Astrocyte of the hippocampus (primary cell): ENCODE measurements around the gene PGAP6.
"Not testable (repeated sequence)": the region's sequence is repeated elsewhere in the genome, so short reads cannot be mapped to it uniquely, and the experiment has no call there.

Experiments
- DNase-seq: peaks from one replicate; pipeline ENCODE4 v3.0.0; 2011; ENCODE audit warnings: low read depth, low spot score

The PGAP6 gene

DNA sequence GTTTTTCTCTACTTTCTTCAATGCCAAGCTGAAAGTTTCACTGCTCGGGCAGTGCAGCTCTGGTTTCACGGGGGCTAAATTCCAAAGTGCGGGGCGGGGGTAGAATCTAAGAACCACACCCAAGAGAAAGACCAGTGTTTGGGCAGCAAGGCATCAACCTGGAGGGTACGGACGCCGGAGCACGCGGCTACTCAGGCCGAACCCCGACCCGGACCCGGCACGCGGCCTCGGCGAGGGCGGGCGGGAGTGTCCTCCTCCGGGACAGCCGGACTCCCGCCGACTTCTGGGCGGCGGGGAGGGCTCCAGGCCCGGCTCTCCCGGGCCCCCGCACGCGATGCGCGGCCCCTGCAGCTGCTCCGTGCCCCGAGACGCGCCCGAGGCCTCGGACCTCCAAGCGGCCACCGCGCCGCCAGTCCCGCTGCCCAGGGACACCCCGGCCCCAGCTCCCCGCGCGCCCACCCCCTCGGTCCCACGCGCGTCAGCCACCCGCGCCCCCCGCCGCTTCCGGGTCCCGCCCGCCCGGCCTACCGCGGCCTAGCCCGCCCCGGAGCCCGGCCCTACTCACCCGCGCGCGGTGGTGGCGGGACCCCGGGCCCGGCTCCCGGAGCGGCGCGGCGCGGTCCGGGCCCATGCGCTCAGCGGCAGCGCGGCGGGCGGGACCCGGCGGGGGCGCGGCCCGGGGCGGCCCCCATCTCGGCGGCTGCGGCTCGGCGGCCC, 29.8 kb downstream of the PGAP6 start:
- peak; percentile 47 for DNase-seq

DNA sequence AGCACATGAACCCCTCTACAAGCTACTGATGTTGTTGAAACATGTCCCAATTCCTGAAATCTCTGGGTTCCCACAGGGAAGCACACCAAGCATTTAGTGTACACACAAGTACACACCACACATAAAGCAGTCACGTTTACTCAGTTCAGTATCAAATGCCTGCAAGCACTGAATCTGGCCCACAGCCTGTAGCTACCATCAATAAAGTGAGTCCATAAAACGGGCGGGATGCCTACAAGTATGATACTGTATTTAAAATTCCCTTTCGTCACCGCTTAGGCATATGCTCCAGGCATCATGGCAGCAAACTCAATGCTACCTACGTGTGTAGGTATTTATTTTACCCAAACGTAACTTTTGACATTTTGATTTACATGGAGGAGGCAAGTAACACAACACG, 31.6 kb downstream of the PGAP6 start:
- no peak for DNase-seq

DNA sequence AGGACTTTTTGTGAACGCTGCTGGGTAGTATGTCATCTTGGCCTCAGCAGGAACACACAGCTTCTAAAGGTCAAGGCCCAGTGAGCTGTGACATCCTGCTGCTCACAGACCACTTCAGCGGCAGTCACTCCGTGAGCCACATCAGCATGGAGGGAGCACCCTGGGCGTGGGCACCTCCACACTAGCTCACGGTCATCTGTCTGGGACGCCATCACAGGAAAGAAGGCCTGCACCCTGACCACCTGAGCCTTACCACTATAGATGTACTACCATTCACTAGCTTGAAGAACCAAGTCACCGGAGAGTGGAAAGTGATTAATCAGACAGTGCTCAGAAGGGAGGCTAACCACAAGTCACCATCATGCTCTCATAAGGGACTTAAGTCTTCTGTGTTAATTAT, 32.6 kb downstream of the PGAP6 start:
- no peak for DNase-seq

DNA sequence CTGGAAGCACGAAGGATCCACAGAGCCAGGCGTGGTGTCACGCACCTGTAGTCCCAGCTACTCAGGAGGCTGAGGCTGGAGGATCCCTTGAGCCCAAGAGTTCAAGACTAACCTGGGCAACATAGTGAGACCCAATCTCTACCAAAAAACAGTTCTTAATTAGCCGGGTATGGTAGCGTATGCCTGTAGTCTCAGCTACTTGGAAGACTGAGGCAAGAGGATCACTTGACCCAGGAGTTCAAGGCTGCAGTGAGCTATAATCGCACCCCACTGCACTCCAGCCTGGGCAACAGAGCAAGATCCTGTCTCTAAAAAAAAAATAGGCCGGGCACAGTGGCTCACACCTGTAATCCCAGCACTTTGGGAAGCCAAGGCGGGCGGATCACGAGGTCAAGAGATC, 33.3 kb downstream of the PGAP6 start:
- not testable (repeated sequence) for DNase-seq

DNA sequence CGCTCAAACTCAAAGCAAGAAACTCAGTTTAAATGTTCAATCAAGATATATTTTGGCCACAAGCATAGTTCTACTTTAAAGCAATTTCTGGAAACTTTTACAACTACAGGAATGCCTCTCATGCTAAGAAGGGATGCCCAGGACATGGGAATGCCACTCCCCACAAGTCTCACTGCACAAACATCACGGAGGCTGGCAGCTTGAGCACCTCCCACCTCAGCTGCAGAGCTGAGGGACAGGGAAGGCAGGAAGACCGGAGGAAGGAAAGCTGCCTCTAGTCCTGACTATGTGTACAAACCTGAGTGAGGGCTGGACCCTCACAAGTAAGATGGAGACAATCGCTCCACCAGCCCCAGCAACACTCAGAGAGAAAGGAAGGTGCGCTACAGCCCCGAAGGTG, 34.6 kb downstream of the PGAP6 start:
- no peak for DNase-seq

DNA sequence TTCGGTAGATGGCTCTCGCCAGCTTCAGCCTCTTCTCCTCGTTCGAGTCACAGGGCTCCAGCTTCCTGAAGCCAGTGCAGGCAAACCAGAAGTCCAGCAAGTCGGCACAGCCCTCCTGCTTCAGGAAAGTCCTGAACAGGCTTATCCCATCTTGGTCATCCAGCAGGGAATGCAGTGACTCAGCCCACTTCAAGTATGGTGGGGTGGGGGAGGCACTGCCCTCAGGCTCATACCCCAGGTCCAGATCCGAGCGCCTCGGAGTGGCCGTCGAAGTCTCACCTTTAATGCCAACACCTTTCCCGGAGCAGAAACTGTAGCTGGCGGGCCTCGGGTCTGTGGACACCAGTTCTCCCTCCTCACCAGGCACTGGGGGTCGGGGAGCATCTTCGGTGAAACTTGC, 35.2 kb downstream of the PGAP6 start:
- peak; percentile 69 for DNase-seq

DNA sequence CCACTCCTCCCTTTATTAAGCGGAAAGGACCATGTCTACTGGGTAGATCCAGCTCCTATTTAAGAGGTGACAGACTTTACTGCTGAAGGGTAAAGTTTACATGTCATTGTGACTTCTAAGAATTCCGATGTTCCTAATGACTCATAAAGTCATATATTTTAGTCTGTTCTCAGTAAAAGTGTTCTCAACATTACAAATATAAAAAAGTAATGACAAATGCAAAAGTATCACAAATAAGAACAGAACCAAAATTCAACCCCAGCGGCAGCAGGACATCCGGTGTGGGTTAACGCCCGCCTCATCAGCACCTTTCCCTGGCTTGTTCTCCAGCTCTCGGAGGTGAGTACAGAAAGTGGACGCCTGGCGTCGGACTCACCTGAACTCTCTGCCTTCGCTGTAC, 36.0 kb downstream of the PGAP6 start:
- DNase-seq, result no peak

DNA sequence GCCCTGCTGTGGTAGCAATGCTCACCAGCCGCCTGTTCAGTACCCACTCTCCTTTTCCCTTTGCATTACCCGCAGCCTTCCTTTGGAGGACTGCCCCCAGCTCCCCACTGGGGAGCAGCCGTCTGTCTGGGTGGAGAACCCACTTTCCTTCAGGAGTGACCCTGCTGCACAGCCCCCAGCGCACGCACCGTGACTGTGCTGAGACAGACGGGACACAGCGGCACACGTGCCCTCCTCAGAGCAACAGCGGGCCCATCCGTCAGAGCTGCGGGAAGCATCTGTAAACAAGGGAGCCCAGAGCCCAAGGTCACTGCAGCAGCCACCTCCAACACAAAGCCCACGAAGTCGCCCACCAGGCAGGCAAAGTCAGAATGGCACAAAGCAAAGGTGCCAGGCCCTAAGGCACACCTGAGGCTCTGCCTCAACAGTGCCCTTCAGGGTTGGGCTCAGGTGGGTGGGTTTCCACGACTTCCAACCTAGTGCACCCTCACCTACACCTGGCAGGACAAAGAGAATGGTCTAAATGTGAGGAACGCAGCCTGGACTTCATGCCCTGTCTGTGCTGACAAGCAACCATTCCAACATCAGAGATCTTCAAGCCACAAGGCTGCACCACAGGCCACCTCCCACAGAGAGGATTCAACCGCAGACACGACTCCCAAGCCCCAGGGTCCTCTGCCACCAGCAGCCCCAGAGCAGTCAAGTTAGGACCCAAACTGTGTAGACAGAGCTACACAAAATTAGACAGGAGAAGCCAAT, 39.1 kb downstream of the PGAP6 start:
- DNase-seq, result no peak

DNA sequence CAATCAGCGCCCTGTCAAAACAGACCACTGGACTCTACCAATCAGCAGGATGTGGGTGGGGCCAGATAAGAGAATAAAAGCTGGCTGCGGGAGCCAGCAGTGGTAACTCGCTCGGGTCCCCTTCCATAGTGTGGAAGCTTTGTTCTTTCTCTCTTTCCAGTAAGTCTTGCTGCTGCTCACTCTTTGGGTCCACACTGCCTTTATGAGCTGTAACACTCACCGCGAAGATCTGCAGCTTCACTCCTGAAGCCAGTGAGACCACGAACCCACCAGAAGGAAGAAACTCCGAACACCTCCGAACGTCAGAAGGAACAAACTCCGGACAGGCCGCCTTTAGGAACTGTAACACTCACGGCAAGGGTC, 39.8 kb downstream of the PGAP6 start:
- DNase-seq, result not testable (repeated sequence)

DNA sequence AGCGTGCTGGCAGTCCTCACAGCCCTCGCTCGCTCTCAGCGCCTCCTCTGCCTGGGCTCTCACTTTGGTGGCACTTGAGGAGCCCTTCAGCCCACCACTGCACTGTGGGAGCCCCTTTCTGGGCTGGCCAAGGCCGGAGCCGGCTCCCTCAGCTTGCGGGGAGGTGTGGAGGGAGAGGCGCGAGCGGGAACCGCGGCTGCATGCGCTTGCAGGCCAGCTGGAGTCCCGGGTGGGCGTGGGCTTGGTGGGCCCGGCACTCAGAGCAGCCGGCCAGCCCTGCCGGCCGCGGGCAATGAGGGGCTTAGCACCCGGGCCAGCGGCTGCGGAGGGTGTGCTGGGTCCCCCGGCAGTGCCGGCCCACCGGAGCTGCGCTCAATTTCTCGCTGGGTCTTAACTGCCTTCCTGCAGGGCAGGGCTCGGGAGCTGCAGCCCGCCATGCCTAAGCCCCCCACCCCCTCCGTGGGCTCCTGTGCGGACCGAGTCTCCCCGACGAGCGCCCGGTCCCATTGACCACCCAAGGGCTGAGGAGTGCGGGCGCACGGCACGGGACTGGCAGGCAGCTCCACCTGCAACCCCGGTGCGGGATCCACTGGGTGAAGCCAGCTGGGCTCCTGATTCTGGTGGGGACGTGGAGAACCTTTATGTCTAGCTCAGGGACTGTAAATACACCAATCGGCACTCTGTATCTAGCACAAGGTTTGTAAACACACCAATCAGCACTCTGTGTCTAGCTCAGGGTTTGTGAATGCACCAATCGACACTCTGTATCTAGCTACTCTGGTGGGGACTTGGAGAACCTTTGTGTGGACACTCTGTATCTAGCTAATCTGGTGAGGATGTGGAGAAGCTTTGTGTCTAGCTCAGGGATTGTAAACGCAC, 40.4 kb downstream of the PGAP6 start:
- not testable (repeated sequence) for DNase-seq

DNA sequence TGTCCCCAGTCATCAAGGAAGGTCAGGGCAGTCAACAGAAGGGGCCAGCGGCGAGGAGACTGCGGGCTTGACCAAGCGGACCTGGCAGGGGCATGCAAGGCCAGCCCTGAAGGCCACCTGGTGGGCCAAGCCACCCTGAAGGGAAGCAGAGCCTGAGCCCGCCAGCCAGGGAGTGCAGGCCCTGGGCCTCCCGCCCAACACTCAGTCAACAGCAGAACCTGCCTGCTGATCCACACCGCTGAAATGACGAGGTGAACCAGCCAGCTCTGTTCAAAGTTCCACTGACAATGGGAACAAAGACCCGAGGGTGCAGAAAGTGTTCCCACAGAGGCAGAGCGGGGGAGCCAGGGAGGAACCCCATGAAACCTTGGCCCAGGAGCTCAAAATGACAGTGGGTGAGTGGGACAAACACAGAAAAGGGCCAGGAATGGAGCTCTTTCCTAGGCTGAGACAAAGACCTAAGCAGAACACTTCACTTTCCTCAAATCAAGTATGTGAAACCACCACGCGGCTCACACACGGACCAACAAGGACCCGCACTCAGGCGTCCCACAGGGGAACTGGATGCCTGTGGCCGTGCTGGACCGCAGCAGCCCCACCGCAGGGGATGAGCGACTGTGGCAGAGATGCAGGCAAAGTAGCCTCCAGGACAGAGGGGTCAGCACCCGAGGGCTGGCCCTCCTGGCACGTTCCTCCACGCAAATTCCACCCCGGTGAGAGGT, 41.2 kb downstream of the PGAP6 start:
- DNase-seq, result no peak

DNA sequence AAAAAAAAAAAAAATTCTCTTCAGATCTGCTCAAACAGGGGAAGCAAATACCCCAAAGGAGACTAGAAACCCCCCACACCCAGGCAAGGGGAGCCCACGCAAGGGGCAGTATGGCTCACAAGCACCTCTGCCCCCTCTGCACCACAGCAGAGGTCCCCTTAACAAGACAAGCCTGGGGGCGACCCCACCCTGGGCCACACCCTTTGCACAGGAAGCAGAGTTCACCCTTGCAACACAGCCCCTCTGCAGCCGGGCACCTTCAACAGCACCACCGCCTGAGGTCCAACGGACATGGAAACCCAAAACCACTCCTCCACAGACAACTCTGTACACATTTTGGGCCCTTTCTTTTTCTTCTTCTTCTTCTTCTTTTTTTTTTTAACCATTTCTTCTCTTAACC, 42.1 kb downstream of the PGAP6 start:
- no peak for DNase-seq

DNA sequence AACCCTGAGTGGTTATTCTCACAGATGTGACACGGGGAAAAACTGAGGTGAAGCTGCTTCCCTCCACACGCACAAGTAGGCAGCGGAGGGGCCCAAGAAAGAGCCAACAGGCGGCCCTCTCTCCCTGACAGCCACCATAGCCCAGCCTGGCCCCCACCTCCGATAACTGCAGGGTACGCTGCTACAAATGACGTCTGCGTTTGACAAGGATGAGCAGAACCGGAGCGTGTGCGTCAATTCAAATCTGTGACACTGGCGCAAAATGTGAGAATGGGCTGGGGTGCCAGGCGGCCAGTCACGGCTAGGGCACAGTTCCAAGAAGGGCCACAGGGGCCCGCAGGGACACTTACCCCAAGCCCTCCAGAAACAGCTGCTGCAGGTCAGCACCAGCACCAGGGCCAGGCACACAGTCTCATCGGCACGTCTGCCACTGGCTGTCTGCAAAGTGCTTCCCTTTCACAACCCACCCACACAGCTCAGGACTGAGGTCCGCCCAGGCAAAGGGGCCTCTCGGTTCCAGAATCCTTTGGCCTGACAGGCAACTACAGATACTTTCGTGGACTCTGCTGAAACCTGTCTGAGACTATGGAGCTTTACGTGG, 43.7 kb downstream of the PGAP6 start:
- no peak for DNase-seq

DNA sequence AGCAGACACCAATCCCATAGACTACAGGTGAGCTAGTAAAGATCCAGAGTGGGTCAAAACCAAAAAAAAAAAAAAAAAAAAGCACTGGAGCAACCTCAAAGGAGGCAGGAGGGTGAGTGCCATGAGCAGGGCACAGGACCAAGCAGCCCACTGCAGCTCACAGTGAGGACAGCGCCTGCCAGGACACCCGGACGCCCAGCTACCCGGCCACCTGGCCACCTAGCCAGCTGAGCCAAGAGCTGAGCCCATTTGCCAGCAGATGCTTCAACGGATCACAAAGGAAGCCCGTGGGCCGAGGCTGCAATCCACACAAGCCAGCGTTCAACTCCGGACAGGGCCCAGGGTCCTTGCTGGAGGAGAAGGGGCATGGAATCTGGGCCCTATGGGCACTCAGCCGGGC, 44.3 kb downstream of the PGAP6 start:
- DNase-seq, result no peak

DNA sequence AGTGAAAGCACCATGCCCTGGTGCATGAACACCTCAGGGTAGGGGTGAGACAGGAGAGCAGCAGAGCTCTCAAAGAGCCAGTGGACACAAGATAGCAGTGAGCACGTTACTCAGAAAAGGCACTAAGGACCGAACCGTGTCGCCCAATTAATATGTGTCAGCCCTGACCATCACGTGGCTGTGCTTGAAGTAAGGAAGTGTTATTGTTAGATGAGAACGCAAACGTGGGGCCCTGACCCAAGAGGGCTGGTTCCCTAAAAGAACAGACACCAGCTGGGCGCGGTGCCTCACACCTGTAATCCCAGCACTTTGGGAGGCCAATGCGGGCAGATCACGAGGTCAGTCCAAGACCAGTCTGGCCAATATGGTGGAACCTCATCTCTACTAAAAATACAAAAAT, 45.5 kb downstream of the PGAP6 start:
- DNase-seq, result no peak

DNA sequence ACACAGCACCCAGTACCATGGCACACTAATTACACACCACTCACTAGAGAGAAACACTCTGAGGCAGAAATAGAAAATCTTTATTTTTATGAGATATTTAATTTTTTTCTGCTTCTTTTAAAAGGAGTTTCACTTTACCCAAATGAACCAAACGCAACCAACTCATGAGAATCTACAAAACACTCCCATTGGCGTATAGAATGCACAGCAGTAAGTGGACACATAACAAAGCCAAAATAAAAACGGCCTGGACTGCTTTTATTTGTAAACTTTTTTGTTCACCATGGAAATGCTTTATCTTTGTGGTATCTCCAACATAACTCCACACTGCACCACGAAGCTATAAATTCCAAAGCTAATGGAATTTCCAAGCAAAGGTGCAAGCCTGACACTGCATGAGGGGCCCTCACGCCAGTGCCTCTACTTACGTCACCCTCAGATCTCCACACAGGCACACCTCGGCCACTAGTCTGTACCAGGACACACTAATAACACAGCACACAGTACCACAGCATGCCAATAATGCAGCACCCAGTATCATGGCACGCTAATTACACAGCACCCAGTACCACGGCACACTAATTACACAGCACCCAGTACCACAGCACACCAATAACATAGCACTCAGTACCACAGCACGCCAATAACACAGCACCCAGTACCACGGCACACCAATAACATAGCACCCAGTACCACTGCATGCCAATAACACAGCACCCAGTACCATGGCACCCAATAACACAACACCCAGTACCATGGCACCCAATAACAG, 46.7 kb downstream of the PGAP6 start:
- not testable (repeated sequence) for DNase-seq

DNA sequence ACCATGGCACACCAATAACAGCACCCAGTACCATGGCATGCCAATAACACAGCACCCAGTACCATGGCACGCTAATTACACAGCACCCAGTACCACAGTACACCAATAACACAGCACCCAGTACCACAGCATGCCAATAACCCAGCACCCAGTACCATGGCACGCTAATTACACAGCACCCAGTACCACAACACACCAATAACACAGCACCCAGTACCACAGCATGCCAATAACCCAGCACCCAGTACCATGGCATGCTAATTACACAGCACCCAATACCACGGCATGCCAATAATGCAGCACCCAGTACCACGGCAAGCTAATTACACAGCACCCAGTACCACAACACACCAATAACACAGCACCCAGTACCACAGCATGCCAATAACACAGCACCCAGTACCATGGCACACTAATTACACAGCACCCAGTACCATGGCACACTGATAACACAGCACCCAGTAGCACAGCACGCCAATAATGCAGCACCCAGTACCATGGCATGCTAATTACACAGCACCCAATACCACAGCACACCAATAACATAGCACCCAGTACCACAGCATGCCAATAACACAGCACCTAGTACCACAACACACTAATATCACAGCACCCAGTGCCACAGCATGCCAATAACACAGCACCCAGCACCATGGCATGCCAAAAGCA, 47.5 kb downstream of the PGAP6 start:
- DNase-seq, result not testable (repeated sequence)

DNA sequence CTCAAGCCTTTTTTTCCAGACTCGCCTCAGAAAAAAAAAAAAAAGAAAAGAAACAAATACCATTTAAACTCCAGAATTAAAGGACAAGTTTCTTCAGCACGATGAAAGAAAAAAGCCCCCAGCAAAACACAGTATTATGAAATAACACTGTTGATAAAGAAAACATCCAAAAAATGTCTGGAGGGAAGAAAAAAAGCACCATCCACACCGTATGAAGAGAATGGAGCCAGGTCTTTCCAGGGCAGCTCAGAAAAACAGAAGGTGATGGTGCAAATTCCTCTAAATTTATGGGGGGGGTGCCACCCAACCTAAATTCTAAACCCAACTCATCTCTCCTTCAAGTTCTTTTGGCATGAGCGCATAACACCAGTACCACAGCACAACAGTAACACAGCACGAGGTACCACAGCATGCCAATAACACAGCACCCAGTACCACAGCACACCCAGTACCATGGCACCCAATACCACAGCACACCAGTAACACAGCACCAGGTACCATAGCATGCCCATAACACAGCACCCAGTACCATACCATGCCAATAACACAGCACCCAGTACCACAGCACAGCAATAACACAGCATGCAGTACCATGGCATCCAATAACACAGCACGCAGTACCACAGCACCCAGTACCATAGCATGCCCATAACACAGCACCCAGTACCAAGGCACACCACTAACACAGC, 48.2 kb downstream of the PGAP6 start:
- DNase-seq, result no peak

DNA sequence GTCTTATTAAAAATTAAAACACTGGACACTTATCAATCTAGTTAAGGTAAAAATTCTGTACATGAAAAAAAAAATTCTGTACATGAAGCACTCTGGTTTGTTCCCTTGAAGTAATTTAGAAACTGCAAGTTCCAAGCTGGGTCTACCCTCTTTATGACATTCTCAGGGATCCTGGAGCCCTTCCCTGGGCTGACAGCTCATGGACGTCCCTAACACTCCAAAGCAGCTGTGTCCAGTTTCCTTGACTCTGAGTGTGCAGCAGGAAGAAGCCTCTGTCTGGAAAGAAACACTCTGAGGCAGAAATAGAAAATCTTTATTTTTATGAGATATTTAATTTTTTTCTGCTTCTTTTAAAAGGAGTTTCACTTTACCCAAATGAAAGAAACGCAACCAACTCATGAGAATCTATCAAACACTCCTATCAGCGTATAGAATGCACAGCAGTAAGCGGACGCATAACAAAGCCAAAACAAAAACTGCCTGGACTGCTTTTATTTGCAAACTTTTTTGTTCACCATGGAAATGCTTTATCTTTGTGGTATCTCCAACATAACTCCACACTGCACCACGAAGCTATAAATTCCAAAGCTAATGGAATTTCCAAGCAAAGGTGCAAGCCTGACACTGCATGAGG, 50.5 kb downstream of the PGAP6 start:
- peak; percentile 45 for DNase-seq
